ENCODE results near the gene PEBP1. TPM values are rescaled to one million over a fixed set of nuclear protein-coding genes. Genes with fewer than 3 reads are reported as not detected.

Gene PEBP1
- total RNA-seq = 305 and 317 TPM in 2 replicates
- long read RNA-seq, transcript PEBP1-201 (4 exons, 1,697 nt) = major isoform, 822 of 843 reads
- long read RNA-seq, partial matches to known transcripts = 2 of 843 reads
- long read RNA-seq, other reads (novel, unspliced or antisense) = 19 of 843 reads

DNA sequence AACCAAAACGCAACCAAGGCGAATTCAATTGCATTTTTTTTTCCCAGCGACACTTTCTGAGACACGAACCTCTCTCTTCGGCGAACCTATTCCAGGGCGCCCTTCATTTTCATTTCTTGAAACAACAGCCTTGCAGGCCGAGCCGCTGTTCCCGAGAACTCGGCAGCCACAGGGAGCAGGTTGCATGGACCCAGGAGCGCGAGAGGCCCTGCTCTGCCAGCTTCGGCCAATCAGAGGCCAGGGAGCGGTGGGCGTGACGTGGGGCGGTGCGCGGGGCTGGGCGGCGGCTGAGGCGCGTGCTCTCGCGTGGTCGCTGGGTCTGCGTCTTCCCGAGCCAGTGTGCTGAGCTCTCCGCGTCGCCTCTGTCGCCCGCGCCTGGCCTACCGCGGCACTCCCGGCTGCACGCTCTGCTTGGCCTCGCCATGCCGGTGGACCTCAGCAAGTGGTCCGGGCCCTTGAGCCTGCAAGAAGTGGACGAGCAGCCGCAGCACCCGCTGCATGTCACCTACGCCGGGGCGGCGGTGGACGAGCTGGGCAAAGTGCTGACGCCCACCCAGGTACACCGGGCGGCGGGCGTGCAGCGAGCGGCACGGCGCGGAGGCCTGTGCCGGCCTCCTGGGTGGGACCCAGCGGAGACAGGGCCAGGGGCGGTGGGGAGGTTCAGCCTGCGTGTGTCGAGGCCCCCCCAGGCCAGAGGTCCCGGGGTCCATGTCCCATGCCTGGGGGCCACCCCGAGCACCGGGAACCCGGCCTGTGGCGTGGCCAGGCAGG lies at the start of gene PEBP1:
TSS of gene PEBP1 (plus strand) at position 337 of the 771 bp plus-strand sequence. CDS start at position 423, 86 bp downstream.
- DNase-seq (ENCODE audit: low read depth, low spot score) = peak; percentile 86
- no peak for TF ChIP-seq CTCF (conservative IDR thresholded peaks at IDR 0.05)
- Mint-ChIP-seq H3K27me3 (ENCODE audit: low read depth) (no peaks in the 10 kb centered on the region), H3K9me3 (no peaks in the 10 kb centered on the region), H3K36me3 (ENCODE audit: low read depth) (peaks cover 13% of the 10 kb centered on the region), H3K27ac (ENCODE audit: unreplicated experiment) (peak within 1 kb of the TSS; percentile 98), H3K4me1 (peaks cover 36% of the 10 kb centered on the region), H3K4me3 (peak within 1 kb of the TSS; percentile 94)

DNA sequence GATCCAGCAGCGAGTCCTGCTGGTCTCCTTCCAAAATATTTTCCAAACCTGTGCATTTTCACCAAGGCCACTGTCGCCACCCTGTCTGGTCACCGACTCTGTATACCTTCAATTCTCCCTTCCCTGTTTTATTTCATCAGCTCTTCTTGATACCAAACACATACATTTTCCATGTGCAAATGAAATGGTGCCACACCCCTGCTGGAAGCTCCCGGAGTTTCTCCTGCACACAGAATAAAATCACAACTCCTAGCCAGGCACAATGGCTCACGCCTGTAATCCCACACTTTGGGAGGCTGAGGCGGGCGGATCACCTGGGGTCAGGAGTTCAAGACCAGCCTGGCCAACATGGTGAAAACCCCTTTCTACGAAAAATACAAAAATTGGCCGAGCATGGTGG lies 46.1 kb upstream of the PEBP1 start:
- Mint-ChIP-seq H3K27me3 (ENCODE audit: low read depth) (no peaks in the 10 kb centered on the region), H3K27ac (ENCODE audit: unreplicated experiment) (no peak overlapping the region), H3K4me3 (no peak overlapping the region), H3K4me1 (no peaks in the 10 kb centered on the region), H3K9me3 (no peaks in the 10 kb centered on the region), H3K36me3 (ENCODE audit: low read depth) (peaks cover 3% of the 10 kb centered on the region)
- DNase-seq (ENCODE audit: low read depth, low spot score) = no peak
- TF ChIP-seq CTCF (conservative IDR thresholded peaks at IDR 0.05) = no peak

- no peak overlapping the region for H3K4me3 Mint-ChIP-seq
- no peak overlapping the region for H3K27ac Mint-ChIP-seq (ENCODE audit: unreplicated experiment)
- TF ChIP-seq CTCF (conservative IDR thresholded peaks at IDR 0.05) = no peak
- H3K27me3 Mint-ChIP-seq (ENCODE audit: low read depth) = no peaks in the 10 kb centered on the region
- H3K9me3 Mint-ChIP-seq = no peaks in the 10 kb centered on the region
- peaks cover 5% of the 10 kb centered on the region for H3K4me1 Mint-ChIP-seq
- peaks cover 3% of the 10 kb centered on the region for H3K36me3 Mint-ChIP-seq (ENCODE audit: low read depth)
- no peak for DNase-seq (ENCODE audit: low read depth, low spot score)
Measured at GRCh38 chr12:118094039-118094438, 41.9 kb upstream of the PEBP1 start.

GRCh38 chr12:118098401-118098800 lies 37.5 kb upstream of the PEBP1 start:
- H3K27ac Mint-ChIP-seq (ENCODE audit: unreplicated experiment) = no peak overlapping the region
- TF ChIP-seq CTCF (conservative IDR thresholded peaks at IDR 0.05) = no peak
- H3K4me1 Mint-ChIP-seq = peaks cover 13% of the 10 kb centered on the region
- H3K36me3 Mint-ChIP-seq (ENCODE audit: low read depth) = no peaks in the 10 kb centered on the region
- peaks cover 2% of the 10 kb centered on the region for H3K27me3 Mint-ChIP-seq (ENCODE audit: low read depth)
- H3K4me3 Mint-ChIP-seq = peak overlapping the region; percentile 48
- no peak for DNase-seq (ENCODE audit: low read depth, low spot score)
- H3K9me3 Mint-ChIP-seq = no peaks in the 10 kb centered on the region

DNA sequence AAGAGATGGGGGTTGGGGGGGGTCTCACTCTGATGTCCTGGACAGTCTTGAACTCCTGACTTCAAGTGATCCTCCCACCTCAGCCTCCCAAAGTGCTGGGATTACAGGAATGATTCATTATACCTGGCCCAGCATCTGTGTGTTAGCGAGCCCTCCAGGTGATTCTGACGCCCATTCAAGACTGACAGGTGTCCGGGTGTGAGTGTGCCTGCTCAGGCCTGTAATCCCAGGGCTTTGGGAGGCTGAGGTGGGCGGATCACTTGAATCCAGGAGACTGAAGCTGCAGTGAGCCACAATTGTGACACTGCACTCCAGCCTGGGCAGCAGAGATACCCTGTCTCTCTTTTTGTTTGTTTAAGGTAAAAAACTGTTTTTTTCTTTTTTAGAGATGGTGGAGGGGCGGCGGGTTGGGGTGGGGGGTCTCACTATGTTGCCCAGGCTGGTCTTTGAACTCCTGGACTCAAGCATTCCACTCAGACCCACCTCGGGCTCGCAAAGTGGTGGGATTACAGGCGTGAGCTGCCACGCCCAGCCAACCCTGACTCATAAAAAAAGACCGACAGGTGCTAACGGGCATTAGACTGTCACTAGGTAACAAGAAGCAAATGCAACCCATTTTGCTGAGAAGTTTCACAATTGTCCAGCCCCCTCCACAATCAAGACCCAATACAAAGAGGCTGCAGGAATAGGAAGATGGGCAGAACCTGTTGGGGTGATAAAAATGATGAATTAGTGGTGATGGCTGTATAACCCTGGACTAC lies 36.8 kb upstream of the PEBP1 start:
- Mint-ChIP-seq H3K27me3 (ENCODE audit: low read depth) (peaks cover 2% of the 10 kb centered on the region), H3K9me3 (no peaks in the 10 kb centered on the region), H3K4me3 (no peak overlapping the region), H3K4me1 (peaks cover 13% of the 10 kb centered on the region), H3K36me3 (ENCODE audit: low read depth) (no peaks in the 10 kb centered on the region), H3K27ac (ENCODE audit: unreplicated experiment) (no peak overlapping the region)
- no peak for DNase-seq (ENCODE audit: low read depth, low spot score)
- TF ChIP-seq CTCF (conservative IDR thresholded peaks at IDR 0.05) = no peak

Measured in neural crest cell (in vitro differentiated cells).